GM10847 (cell line): ENCODE measurements around the gene RPL18.

Experiments used
- POLR2A ChIP-seq: IDR thresholded peaks from 2 replicates; pipeline ENCODE4 v1.6.1; 2011; ENCODE audit not compliant: insufficient read length; ENCODE audit errors: extremely low read depth

The RPL18 gene

GRCh38 chr19:48635263-48635965 lies 16.4 kb upstream of the RPL18 start:
- TF ChIP-seq POLR2A: no peak

GRCh38 chr19:48634424-48635262 lies 15.7 kb upstream of the RPL18 start:
- peak; percentile 37 for TF ChIP-seq POLR2A

GRCh38 chr19:48634036-48634342 lies 15.0 kb upstream of the RPL18 start:
- TF ChIP-seq POLR2A: no peak

GRCh38 chr19:48633148-48634035 lies 14.4 kb upstream of the RPL18 start:
- no peak for TF ChIP-seq POLR2A

- no peak for TF ChIP-seq POLR2A
Observed at GRCh38 chr19:48632692-48633147, 13.7 kb upstream of the RPL18 start.

GRCh38 chr19:48631225-48631624 lies 12.2 kb upstream of the RPL18 start:
- TF ChIP-seq POLR2A: no peak

- TF ChIP-seq POLR2A: no peak
Observed at GRCh38 chr19:48630296-48631063, 11.5 kb upstream of the RPL18 start.

- TF ChIP-seq POLR2A: no peak
Observed at GRCh38 chr19:48629599-48630295, 10.8 kb upstream of the RPL18 start.

GRCh38 chr19:48629297-48629598 lies 10.3 kb upstream of the RPL18 start:
- no peak for TF ChIP-seq POLR2A

GRCh38 chr19:48628486-48629296 lies 9.7 kb upstream of the RPL18 start:
- TF ChIP-seq POLR2A: no peak

GRCh38 chr19:48627865-48628314 lies 8.9 kb upstream of the RPL18 start:
- no peak for TF ChIP-seq POLR2A

GRCh38 chr19:48627201-48627864 lies 8.4 kb upstream of the RPL18 start:
- no peak for TF ChIP-seq POLR2A

GRCh38 chr19:48625891-48626327 lies 6.9 kb upstream of the RPL18 start:
- no peak for TF ChIP-seq POLR2A
